ENCODE results near the gene SDK2. TPM values are rescaled to one million over a fixed set of nuclear protein-coding genes. Genes with fewer than 3 reads are reported as not detected.

The SDK2 gene
- polyA plus RNA-seq, 2 of the 4 experiments (the other 2 are of a cell fraction) = 0.36 to 0.57 TPM

DNA sequence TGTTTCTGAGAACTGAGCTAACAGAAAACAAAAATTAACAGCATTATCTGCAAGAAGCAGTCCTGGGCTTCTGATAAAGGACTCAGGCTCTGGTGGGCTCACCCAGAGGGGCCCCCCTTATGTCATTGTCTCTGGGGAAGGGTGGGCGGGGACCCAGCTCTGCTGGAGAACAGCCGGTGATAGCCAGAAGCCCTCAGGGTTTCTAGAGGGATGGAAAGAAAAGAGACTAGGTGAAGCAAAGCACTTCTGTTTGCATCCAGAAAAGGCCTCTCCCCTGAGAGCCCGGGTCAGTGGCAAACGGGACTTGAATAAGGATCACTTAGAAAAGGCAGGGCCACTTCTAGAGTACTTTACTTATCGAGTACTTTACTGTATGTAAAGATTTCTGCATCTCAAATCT lies 325.4 kb downstream of the SDK2 start (continued):
- TF ChIP-seq, protein P1, sequence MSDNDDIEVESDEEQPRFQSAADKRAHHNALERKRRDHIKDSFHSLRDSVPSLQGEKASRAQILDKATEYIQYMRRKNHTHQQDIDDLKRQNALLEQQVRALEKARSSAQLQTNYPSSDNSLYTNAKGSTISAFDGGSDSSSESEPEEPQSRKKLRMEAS (IDR thresholded peaks at IDR 0.05) = no peak
- no peak for TF ChIP-seq RARB (CRISPR knock-in tag; IDR thresholded peaks at IDR 0.05)

DNA sequence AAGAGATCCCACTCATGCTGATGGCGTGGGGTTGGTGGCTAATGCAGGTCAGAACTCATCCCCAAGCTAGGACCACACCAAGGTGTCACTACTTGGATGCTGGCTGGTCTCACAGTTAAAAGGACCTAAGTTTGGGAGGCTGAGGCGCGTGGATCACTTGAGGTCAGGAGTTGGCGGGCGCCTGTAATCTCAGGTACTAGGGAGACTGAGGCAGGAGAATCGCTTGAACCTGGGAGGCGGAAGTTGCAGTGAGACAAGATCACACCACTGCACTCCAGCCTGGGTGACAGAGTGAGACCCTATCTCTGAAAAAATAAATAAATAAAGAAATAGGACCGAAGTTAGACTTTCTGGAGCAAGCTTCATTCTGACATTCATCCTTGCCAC lies 325.8 kb downstream of the SDK2 start:
- no peak for FAIRE-seq

DNA sequence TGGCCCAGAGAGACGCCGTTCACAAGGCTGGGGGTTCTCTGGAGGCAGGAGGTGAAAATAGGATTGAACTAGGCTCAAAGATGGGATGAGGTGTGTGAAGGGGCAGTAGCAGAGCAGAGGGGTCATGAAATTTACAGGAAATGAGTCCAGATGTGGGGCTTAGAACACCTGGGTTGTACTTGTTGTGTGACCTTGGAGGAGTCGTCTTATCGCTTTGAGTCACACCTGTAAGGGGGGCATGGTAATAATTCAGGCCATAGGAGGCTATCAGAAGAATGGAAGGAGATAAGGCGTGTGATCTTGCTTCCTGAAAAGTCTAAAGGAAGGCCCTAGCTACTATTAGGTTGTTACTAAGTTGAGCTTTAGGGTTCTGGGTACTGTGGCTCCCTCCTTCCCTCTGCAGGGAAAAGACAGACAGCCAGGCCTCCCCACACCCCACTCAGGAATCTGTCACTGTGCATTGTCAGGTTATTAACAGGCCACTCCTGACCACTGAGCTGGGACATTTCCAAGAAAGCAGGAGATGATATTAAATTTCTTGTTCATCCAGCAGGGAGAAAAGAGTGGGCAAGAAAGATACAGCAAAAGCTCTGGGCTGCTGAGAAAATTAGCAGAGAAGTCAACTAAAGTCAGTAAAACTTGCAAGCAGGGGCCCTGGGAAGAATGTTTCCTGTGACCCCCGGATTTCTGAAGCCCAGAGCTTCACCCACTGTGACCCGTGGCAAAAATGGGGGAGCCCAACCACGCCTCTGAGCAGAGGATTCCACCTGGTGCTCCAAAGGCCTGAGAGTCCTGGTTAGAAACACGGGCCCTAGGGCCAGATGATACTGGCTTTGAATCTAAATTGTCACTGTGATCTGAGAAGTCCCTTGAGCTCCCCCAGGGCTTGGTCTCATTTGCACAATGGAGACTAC lies 326.5 kb downstream of the SDK2 start:
- peaks cover 3% of the 10 kb centered on the region; the same call in 1 of the 3 replicates for H3K9me3 ChIP-seq
- WGBS (ENCODE audit: missing lambda C conversion rate) = 73% methylated on average over 9 of the region's 9 CpGs
- peak overlapping the region in 1 of 2 experiments; percentile 18; a peak in 1 of 6 replicates for H3K27ac ChIP-seq
- no peak for DNase-seq (ENCODE audit: low read depth in 1 of 2, low spot score in 1 of 2)
- POLR2A ChIA-PET = no interaction called here
- FAIRE-seq = no peak
- ATAC-seq = no peak
- CTCF ChIA-PET = interaction anchor here (0.7 to 29.0 kb wide), 7 partner anchors 10 to 126 kb away, joined by 3 to 385 read pairs (median 9); partner anchors contain the start of gene COG1
- peaks cover 6% of the 10 kb centered on the region for H3K4me1 ChIP-seq
- H3K4me2 ChIP-seq = no peak overlapping the region
- H3K4me3 ChIP-seq = no peak overlapping the region
- no peak for TF ChIP-seq CEBPB (IDR thresholded peaks at IDR 0.05)
- TF ChIP-seq, protein P2, sequence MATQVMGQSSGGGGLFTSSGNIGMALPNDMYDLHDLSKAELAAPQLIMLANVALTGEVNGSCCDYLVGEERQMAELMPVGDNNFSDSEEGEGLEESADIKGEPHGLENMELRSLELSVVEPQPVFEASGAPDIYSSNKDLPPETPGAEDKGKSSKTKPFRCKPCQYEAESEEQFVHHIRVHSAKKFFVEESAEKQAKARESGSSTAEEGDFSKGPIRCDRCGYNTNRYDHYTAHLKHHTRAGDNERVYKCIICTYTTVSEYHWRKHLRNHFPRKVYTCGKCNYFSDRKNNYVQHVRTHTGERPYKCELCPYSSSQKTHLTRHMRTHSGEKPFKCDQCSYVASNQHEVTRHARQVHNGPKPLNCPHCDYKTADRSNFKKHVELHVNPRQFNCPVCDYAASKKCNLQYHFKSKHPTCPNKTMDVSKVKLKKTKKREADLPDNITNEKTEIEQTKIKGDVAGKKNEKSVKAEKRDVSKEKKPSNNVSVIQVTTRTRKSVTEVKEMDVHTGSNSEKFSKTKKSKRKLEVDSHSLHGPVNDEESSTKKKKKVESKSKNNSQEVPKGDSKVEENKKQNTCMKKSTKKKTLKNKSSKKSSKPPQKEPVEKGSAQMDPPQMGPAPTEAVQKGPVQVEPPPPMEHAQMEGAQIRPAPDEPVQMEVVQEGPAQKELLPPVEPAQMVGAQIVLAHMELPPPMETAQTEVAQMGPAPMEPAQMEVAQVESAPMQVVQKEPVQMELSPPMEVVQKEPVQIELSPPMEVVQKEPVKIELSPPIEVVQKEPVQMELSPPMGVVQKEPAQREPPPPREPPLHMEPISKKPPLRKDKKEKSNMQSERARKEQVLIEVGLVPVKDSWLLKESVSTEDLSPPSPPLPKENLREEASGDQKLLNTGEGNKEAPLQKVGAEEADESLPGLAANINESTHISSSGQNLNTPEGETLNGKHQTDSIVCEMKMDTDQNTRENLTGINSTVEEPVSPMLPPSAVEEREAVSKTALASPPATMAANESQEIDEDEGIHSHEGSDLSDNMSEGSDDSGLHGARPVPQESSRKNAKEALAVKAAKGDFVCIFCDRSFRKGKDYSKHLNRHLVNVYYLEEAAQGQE (IDR thresholded peaks at IDR 0.05) = no peak
- no peak for TF ChIP-seq CHD4 (IDR thresholded peaks at IDR 0.05; ENCODE audit: borderline replicate concordance)
- TF ChIP-seq FOXS1 (CRISPR knock-in tag; IDR thresholded peaks at IDR 0.05) = no peak
- TF ChIP-seq, protein P3, sequence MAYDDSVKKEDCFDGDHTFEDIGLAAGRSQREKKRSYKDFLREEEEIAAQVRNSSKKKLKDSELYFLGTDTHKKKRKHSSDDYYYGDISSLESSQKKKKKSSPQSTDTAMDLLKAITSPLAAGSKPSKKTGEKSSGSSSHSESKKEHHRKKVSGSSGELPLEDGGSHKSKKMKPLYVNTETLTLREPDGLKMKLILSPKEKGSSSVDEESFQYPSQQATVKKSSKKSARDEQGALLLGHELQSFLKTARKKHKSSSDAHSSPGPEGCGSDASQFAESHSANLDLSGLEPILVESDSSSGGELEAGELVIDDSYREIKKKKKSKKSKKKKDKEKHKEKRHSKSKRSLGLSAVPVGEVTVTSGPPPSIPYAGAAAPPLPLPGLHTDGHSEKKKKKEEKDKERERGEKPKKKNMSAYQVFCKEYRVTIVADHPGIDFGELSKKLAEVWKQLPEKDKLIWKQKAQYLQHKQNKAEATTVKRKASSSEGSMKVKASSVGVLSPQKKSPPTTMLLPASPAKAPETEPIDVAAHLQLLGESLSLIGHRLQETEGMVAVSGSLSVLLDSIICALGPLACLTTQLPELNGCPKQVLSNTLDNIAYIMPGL (CRISPR knock-in tag; IDR thresholded peaks at IDR 0.05; ENCODE audit: borderline replicate concordance) = no peak
- TF ChIP-seq MAZ (IDR thresholded peaks at IDR 0.05; ENCODE audit: borderline replicate concordance, low read depth, low read length) = no peak
- TF ChIP-seq POLR2A (IDR thresholded peaks at IDR 0.05; ENCODE audit: low read length) = no peak

More for the DNA sequence above, 325.8 kb downstream of the SDK2 start:
- ChIA-PET POLR2A (no interaction called here), CTCF (interaction anchor here (0.7 to 29.0 kb wide), 6 partner anchors 12 to 127 kb away, joined by 3 to 385 read pairs (median 7); partner anchors contain the start of gene COG1)
- Histone ChIP-seq H3K27ac (no peak overlapping the region), H3K4me3 (no peak overlapping the region), H3K9me3 (peaks cover 9% of the 10 kb centered on the region; the same call in 2 of the 3 replicates), H3K4me1 (0 out of 3 replicates have a peak, but pooled peaks cover 4% of the 10 kb centered on the region), H3K4me2 (no peak overlapping the region)
- WGBS (ENCODE audit: missing lambda C conversion rate) = 94% methylated on average over 8 of the region's 8 CpGs
- DNase-seq (ENCODE audit: low read depth in 1 of 2, low spot score in 1 of 2) = no peak
- no peak for ATAC-seq
- TF ChIP-seq CBX2 (IDR thresholded peaks at IDR 0.05; ENCODE audit: borderline replicate concordance, low read depth) = no peak
- TF ChIP-seq, protein P3 (CRISPR knock-in tag; IDR thresholded peaks at IDR 0.05; ENCODE audit: borderline replicate concordance) = no peak
- TF ChIP-seq, protein P4, sequence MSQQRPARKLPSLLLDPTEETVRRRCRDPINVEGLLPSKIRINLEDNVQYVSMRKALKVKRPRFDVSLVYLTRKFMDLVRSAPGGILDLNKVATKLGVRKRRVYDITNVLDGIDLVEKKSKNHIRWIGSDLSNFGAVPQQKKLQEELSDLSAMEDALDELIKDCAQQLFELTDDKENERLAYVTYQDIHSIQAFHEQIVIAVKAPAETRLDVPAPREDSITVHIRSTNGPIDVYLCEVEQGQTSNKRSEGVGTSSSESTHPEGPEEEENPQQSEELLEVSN (IDR thresholded peaks at IDR 0.05; ENCODE audit: borderline replicate concordance, low read depth) = no peak
- no peak for TF ChIP-seq PHF8 (IDR thresholded peaks at IDR 0.05; ENCODE audit: borderline replicate concordance, low read depth)
- no peak for TF ChIP-seq FOXS1 (CRISPR knock-in tag; IDR thresholded peaks at IDR 0.05)
- TF ChIP-seq MYC (IDR thresholded peaks at IDR 0.05; ENCODE audit: borderline replicate concordance, low read length) = no peak
- TF ChIP-seq RNF2 (IDR thresholded peaks at IDR 0.05; ENCODE audit: borderline replicate concordance, low read depth) = no peak
- no peak for TF ChIP-seq POLR2A (IDR thresholded peaks at IDR 0.05; ENCODE audit: low read length)
- TF ChIP-seq GATA3 (IDR thresholded peaks at IDR 0.05; ENCODE audit: borderline replicate concordance) = no peak
- TF ChIP-seq, protein P5, sequence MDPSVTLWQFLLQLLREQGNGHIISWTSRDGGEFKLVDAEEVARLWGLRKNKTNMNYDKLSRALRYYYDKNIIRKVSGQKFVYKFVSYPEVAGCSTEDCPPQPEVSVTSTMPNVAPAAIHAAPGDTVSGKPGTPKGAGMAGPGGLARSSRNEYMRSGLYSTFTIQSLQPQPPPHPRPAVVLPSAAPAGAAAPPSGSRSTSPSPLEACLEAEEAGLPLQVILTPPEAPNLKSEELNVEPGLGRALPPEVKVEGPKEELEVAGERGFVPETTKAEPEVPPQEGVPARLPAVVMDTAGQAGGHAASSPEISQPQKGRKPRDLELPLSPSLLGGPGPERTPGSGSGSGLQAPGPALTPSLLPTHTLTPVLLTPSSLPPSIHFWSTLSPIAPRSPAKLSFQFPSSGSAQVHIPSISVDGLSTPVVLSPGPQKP (IDR thresholded peaks at IDR 0.05; ENCODE audit: low read depth, low read length) = no peak
- no peak for TF ChIP-seq TFCP2L1 (CRISPR knock-in tag; IDR thresholded peaks at IDR 0.05)
- TF ChIP-seq, protein P6, sequence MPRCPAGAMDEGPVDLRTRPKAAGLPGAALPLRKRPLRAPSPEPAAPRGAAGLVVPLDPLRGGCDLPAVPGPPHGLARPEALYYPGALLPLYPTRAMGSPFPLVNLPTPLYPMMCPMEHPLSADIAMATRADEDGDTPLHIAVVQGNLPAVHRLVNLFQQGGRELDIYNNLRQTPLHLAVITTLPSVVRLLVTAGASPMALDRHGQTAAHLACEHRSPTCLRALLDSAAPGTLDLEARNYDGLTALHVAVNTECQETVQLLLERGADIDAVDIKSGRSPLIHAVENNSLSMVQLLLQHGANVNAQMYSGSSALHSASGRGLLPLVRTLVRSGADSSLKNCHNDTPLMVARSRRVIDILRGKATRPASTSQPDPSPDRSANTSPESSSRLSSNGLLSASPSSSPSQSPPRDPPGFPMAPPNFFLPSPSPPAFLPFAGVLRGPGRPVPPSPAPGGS (IDR thresholded peaks at IDR 0.05) = no peak
- TF ChIP-seq EP300 (IDR thresholded peaks at IDR 0.05) = no peak
- TF ChIP-seq MAZ (IDR thresholded peaks at IDR 0.05; ENCODE audit: borderline replicate concordance, low read depth, low read length) = no peak
- TF ChIP-seq, protein P1 (IDR thresholded peaks at IDR 0.05) = no peak
- no peak for TF ChIP-seq CHD4 (IDR thresholded peaks at IDR 0.05; ENCODE audit: borderline replicate concordance)
- no peak for TF ChIP-seq RFX5 (IDR thresholded peaks at IDR 0.05)

Measured in A549 (cell line).